Kidney capillary endothelial cell (primary cell): ENCODE results near the gene CYP4F12.
"Not testable (repeated sequence)": the region's sequence is repeated elsewhere in the genome, so short reads cannot be mapped to it uniquely, and the experiment has no call there.

Experiments used
- DNase-seq: peaks from one replicate; pipeline ENCODE4 v3.0.0-alpha.2; 2018; ENCODE audit warnings: low spot score

CYP4F12 gene

GRCh38 chr19:15672580-15673175 is at the start of gene CYP4F12:
Gene CYP4F12 (plus strand): TSS chr19:15673087. CDS start chr19:15673530, 443 bp downstream.
- DNase-seq = no peak

DNA sequence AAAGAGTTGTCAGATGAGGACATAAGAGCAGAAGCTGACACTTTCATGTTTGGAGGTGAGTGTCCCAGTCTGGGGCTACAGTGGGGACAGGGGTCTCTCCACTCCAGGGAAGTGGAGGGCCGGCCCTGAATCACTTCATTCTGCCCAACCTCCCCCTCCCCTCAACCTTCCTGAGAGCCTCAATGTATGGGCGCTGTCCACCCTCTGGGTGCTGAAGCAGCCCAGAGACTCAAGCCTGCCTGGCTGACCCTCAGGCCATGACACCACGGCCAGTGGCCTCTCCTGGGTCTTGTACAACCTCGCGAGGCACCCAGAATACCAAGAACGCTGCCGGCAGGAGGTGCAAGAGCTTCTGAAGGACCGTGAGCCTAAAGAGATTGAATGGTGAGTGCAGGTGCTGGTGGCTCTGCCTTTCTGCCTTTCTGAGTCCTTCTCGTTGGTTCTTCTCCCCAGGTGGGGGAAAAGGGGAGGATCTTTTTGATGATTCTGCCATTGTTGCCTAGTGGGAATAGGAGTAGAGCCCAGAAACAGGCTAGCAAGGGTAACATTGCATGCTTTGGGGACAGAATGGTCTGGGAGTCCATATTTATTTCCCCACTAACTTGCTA is 49.1 kb upstream of the CYP4F12 start:
- DNase-seq = no peak

- no peak for DNase-seq
Measured at GRCh38 chr19:15628236-15629002, 44.5 kb upstream of the CYP4F12 start.

DNA sequence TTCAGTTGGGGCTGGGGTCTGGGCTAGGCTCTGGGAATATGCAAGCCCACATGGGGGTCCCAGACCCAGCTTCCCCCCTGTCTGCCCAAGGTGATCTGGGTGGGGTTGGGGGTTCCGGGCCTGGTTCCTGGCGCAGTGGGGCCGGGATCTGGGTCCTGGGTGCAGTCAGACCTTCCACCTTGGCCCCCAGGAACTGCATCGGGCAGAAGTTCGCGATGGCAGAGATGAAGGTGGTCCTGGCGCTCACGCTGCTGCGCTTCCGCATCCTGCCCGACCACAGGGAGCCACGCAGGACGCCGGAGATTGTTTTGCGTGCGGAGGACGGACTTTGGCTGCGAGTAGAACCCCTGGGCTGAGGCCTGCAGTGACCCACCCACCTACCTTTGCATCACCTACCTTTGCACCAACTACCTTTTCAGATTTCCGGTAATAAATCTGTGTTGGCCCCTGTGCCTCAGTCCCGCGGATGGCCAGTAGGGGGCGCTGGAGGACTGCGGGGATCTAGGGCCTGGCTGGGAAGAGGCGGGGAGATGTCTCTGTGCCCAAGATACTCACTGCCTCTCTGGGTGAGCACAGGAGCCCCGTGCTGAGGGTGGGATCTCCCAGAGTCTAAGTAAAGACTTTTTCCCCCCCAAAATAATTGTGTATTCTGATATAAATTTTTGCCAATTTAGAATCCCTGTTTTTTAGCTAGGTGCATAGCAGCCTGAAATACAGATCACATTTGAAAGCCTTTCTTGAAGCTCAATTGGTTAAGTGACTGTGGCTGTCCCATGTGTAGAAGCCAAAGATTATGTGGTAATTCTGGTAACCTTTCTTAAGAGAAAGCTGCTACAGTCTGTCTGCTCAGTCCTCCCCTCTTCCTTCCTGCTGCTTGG is 43.6 kb upstream of the CYP4F12 start:
- peak; percentile 44 for DNase-seq

DNA sequence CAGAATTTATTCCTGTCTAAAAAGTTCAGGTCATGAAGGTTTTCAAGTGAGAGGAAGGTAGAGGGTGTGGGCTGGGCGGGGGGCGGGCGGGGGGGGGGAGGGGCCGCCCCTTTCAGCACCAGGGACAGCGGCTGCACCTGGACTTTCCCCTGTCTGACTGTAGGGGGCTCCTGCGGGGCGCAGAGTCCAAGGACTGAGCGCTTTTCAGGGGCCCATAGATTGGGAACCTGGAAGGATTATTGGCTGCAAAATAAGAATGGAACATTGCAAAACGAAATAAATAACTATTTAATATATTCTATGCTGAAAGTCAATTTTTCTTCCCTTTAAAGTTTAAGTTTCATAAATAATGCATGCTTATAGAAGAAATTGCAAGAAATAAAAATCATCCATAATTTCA is 41.1 kb upstream of the CYP4F12 start:
- peak; percentile 1 for DNase-seq

DNA sequence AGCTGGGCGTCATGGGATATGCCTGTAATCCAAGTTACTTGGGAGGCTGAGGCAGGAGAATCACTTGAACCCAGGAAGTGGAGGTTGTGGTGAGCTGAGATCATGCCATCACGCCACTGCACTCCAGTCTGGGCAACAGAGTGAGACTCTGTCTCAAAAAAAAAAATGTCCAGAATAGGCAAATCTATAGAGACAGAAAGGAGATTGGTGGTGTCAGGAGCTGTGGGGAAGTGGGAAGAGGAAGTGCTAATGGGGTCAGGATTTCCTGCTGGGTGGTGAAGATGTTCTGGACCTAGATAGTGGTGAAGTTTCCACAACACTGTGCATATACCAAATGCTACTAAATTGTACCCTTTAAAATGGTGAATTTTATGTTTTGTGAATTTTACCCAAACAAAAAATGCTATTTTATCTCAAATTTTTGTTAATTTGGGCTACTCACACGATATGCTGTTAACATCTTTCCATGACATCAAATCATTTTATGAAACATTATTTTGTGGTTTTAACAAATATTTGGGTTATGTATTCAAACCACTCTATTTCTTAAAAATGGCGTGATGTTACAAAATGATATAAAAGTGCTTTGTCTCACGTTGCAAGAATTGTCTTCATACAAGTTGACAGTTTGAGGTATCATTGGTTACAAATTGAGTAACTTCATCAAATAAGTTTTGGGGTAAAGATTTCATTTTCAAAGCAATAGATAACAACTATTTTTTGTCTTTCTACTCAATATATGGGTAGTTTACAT is 39.6 kb upstream of the CYP4F12 start:
- no peak for DNase-seq

GRCh38 chr19:15634105-15634504 is 38.8 kb upstream of the CYP4F12 start:
- no peak for DNase-seq

DNA sequence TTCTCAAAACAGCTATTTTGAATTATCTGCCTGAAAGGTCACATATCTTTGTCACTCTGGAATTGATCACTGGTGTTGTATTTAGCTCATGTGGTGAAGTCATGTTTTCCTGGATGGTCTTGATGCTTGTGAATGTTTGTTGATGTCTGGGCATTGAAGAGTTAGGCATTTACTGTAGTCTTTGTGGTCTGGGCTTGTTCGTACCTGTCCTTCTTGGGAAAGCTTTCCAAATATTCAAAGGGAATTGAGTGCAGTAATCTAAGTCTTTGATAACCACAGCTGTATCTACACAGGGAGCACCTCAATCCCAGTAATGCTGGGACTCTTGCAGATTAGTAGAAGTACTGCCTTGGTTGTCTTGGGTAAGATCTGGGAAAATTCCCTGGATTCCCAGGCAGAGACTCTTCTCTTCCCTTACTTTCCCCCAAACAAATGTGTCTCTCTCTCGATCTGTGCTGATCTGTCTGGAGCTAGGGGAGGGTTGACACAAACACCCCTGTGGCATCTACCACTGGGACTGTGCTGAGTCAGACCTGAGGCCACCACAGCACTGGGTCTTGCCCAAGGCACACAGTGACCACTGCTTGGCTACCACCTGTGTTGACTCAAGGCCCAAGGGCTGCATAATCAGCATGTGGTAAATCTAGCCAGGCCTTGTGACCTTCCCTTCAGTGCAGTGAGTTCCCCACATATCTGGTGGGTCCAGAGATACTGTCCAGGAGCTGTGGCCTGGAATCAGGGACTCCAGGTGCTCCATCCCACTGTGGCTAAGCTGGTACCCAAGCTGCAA is 37.7 kb upstream of the CYP4F12 start:
- no peak for DNase-seq

GRCh38 chr19:15636026-15636425 is 36.9 kb upstream of the CYP4F12 start:
- DNase-seq = no peak

- DNase-seq = no peak
Measured at GRCh38 chr19:15639596-15639995, 33.3 kb upstream of the CYP4F12 start.

DNA sequence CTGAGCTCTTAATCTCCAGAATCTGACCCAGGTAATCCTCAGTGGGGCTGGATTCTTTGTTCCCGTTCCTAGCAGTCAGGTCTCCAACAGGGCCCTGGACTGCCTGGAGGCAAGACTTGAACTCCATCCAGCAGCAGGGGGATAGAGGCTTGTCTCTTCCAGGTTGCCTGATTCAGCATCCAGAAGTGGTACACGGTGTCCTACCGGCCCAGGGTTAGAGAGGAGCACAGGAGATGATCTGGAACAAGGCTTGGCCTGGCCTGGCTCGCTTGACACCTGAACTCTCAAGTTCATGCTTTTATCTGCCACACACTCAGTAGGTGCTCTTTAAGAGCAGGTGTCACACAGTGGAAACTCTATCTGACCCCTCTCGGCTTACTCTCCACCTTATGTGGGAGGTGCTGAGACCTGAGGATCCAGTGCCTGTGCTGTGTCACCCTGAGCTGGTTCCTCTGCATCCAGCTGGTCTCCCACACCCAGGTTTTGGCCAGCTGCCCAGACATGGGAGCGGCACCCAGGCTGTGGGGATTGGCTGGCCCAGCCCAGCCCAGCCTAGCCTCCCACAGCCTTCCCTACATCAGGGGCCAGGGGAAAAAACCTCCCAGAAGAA is 32.5 kb upstream of the CYP4F12 start, which contains the start of gene CYP4F3:
Gene CYP4F3, plus strand, starts transcription at position 604 of the 610 bp plus-strand sequence. CDS start 519 bp downstream, outside the sequence.
- no peak for DNase-seq

DNA sequence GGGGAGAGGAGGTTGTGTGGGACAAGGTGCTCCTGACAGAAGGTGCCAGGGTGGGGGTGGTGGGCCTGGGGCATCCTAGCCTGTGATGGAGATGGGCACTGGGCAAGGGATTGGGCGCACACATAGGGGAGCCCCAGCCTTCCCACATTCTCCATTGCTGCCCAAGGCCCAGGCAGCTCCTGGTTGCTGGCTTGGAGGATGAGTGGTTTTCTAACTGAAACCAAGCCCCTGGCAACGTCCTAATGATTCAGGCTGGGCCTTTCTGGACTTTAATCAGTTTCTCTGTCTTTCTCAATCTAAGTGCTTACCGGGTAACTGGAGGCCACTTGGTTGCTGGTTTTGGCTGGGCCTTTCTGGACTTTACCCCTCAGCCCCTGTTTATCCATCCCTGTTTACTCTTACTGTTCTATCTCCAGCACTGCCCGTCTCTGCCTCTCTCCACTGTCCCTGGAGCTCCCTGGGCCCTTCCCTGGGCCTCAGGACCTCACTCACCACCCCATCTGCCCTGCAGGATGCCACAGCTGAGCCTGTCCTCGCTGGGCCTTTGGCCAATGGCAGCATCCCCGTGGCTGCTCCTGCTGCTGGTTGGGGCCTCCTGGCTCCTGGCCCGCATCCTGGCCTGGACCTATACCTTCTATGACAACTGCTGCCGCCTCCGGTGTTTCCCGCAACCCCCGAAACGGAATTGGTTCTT is 31.8 kb upstream of the CYP4F12 start:
- DNase-seq = no peak

DNA sequence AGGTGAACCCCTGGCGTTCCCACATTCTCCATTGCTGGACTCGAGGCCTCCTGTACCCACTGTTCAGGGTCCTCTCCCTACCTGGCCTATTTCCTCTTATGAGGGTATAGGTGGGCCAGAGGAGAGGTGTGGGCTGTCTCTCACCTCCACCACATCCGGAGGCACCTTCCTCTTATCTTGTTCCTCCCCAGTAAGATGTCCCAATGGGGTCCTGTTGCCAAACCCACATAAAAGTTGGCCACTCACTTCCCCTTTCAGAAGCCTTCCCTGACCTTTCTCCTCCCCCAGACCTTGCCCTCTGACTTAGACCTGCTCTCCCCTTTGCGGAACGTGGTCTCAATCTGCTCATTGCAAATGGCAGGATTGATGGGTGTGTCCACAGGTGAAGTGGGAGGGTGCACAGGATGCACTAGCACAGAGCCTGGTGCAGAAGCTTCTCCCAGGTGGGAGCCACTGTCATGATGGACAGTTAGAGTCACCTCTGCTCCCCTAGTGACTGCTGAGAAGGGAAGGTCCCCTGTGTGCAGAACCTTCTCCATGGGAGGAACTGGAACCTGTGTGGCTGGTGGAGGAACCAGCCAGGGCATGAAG is 30.9 kb upstream of the CYP4F12 start:
- no peak for DNase-seq

- no peak for DNase-seq
Measured at GRCh38 chr19:15642807-15643206, 30.1 kb upstream of the CYP4F12 start.

- DNase-seq = no peak
Measured at GRCh38 chr19:15643387-15643786, 29.5 kb upstream of the CYP4F12 start.

- no peak for DNase-seq
Measured at GRCh38 chr19:15644066-15644741, 28.7 kb upstream of the CYP4F12 start.

DNA sequence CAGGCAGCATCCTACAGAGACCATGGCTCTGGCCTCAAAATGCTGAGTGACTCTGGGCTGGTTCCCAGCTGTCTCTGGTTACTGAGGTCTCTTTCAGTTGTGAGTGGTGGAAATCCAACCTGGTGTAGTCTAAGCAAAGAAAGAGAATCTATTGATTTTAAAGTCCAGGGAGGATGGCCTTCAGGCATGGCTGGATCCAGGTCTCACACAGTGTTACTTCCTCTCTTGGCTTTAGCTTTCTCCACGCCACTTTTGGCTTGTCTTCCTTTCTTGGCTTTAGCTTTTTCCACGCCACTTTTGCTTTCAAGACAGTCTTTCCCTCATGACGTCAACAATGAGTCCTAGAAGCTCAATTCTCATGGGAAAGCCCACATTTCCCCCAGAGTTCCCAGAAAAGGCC is 28.1 kb upstream of the CYP4F12 start:
- no peak for DNase-seq

DNA sequence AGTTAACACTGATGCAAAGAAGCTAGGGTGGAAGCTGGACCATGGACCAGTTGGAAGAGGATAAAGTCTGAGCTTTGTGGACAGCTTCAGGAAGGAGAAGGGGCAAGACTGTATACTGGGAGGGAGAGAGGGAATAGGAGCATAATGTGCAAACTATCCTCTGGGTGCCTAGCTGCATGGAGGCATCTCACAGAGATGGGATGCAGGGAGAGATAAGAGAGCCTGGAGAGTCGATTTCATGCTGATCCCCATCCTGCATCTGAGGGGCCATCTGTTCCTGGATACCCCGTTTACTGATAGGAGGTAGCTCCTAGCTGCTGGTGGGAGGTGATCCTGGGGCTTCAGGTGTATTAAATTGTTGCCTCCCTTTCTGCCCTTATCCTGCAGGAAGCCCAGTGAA is 23.4 kb upstream of the CYP4F12 start:
- no peak for DNase-seq

DNA sequence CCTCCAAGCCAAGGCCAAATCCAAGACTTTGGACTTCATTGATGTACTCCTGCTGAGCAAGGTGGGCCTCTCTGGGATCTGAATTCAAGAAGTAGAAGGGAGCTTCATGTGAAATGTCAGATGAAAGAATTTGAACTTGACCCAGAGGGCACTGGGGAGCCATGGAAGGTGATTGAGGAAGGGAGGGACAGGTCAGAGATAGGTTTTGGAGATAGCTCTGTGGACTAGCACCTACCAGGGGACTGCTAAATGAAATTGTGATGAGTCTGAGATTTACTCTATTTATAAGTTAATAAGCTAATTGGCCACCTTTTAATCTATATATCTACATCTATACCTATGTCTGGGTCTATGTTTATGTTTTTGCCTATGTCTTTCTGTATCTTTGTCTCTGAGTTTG is 22.8 kb upstream of the CYP4F12 start:
- DNase-seq = not testable (repeated sequence)
